Fibroblast of lung (primary cell): ENCODE measurements around the gene TGIF2.

Source experiments
- EZH2 ChIP-seq: IDR thresholded peaks from 2 replicates; pipeline ENCODE4 v1.5.1; 2012; ENCODE audit warnings: low read length, control low read depth, mild to moderate bottlenecking; ENCODE audit errors: missing control alignments
- TF ChIP-seq, protein P1 (sequence below), 2 donors: IDR thresholded peaks in 1 of 2; conservative IDR thresholded peaks in 1 of 2; 1 replicate in 1 of 2; 2 replicates in 1 of 2; pipeline ENCODE4 v1.5.1; 2011 to 2012; ENCODE audit warnings: low read length in 2 of 2, control low read depth in 1 of 2, inconsistent platforms in 1 of 2, low read depth in 1 of 2, mild to moderate bottlenecking in 1 of 2

DNA sequence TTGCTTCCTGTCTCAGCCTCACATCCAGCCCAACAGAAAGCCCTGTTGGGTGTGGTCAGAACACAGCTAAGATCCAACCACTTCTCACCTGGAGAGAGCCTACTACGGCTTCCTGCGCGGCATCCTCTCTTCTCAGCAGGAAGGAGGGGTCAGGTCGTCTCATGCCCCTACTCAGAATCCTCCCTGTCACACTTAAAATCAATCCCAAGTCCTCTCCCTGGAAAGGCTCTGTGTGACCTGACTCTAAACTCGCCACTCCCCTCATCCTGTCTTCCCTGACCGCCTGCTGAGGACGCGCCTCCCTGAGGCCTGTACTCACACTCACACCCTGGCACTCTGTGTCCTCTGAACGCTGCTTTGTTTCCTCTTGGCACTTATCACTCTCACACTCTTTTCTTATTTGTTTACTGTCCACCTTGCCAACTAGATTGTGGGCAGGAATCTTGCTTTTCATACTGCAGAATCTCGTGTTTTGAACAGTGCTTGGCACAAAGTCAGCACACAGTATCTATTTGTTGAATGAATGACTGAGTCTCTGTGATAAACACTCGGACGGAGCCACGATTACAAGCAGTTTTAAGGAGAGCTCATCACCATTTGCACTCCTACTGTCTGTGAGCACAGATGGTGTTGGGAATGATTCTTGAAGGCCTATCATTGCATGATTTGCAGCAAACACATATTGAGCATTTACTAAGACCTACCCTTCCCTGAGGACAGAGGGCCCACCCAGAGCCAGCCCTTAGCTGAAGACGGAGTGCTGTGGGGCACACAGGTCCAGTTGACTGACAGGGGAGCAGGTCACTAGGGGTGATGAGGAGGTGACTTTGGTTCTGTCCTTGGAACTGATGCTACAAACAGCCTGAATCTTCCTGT is 50.9 kb downstream of the TGIF2 start:
- TF ChIP-seq, protein P1, sequence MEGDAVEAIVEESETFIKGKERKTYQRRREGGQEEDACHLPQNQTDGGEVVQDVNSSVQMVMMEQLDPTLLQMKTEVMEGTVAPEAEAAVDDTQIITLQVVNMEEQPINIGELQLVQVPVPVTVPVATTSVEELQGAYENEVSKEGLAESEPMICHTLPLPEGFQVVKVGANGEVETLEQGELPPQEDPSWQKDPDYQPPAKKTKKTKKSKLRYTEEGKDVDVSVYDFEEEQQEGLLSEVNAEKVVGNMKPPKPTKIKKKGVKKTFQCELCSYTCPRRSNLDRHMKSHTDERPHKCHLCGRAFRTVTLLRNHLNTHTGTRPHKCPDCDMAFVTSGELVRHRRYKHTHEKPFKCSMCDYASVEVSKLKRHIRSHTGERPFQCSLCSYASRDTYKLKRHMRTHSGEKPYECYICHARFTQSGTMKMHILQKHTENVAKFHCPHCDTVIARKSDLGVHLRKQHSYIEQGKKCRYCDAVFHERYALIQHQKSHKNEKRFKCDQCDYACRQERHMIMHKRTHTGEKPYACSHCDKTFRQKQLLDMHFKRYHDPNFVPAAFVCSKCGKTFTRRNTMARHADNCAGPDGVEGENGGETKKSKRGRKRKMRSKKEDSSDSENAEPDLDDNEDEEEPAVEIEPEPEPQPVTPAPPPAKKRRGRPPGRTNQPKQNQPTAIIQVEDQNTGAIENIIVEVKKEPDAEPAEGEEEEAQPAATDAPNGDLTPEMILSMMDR (conservative IDR thresholded peaks at IDR 0.05 in 1 of 2, IDR thresholded peaks at IDR 0.05 in 1 of 2; ENCODE audit: low read depth in 1 of 2, low read length in 2 of 2) = no peak
- TF ChIP-seq EZH2 = no peak
